Neural progenitor cell (in vitro differentiated cells): ENCODE measurements around the gene AKR7A3.

Experiments
- CTCF ChIP-seq: fragments of 200-600 bp; sonication (generic); IDR thresholded peaks from 2 replicates; pipeline ENCODE4 v1.5.1; 2017; ENCODE audit warnings: antibody characterized with exemption, mild to moderate bottlenecking
- EZH2 ChIP-seq: fragments of 200-600 bp; sonication (generic); IDR thresholded peaks from 2 replicates; pipeline ENCODE4 v1.6.1; 2017; ENCODE audit warnings: antibody characterized with exemption, mild to moderate bottlenecking, moderate library complexity
- EZH2phosphoT487 ChIP-seq: fragments of 200-600 bp; sonication (generic); IDR thresholded peaks from 2 replicates; pipeline ENCODE4 v1.6.1; 2017; ENCODE audit warnings: antibody characterized with exemption

- TF ChIP-seq CTCF (no peak), EZH2 (no peak), EZH2phosphoT487 (no peak)
Measured at GRCh38 chr1:19330449-19331135, 42.0 kb upstream of the AKR7A3 start.
